GM18519 (cell line): ENCODE data around the gene STARD3NL.
"Not testable (repeated sequence)": the region's sequence is repeated elsewhere in the genome, so short reads cannot be mapped to it uniquely, and the experiment has no call there.

Source experiments
- ATAC-seq: cut with Tn5 transposase; IDR thresholded peaks from one replicate; pipeline ENCODE4 v1.9.1; 2021; ENCODE audit warnings: mild to moderate bottlenecking, moderate library complexity; ENCODE audit not compliant: unreplicated experiment, low FRiP score

Gene STARD3NL

DNA sequence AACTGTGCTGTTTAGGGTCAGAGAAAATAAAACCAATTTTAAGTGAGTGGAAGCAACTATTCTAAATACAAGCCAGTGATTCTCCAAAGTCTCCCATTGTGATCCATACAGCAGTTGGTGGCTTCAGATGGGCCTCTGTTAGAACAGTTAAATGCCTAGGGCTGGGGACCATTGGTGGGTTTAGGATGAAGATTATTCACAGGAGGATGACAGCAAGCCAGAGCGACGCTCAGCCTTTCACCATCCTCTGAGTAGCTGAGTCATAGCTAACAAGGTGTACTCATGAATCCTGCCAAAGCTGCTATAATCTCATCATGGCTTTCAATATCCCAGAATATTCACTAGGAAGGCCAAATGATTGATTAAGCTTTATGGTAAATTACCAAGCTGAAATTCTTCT is 39.6 kb downstream of the STARD3NL start:
- ATAC-seq = no peak

DNA sequence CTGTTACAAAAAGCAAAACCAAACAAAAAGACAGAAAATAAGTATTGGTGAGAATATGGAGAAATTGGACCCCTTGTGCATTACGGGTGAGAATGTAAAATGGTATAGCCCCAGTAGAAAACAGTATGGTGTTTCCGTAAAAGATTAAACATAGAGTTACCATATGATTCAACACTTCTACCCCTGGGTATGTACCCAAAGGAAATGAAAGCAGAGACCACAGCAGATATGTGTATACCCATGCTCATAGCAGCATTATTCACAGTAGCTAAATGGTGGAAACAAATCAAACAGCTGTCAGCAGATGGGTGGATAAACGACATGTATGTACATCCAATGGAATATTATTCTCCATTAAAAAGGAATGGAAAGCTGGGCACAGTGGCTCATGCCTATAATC is 42.4 kb downstream of the STARD3NL start:
- no peak for ATAC-seq

DNA sequence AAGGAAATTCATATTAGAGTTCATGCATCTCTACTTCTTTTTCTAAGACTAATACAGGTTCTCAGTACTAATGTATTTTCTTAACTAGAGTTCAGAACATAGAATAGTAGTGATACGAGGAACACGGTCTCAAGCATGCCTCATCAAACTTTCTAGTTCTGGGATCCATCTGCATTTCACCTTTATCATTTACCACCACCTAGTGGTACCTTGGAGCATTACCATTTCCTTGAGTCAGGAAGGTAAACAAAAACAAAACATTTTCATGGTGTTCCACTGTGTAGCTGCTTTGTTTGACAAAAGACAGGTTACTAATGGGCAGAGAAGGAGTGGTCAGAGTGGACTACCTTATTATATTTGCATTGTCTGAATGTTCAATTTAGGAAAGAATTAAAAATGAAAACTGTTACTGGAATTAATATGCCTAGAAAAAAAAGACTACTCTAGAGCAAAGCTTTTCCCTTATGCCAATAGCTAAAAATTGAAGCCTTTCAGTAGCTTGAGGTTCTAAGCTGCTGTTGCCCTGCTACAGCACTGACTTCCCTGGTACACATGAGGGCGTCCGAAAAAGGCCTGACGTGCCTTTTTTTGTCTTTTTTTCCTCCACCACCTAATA is 44.5 kb downstream of the STARD3NL start:
- ATAC-seq = peak; percentile 75

DNA sequence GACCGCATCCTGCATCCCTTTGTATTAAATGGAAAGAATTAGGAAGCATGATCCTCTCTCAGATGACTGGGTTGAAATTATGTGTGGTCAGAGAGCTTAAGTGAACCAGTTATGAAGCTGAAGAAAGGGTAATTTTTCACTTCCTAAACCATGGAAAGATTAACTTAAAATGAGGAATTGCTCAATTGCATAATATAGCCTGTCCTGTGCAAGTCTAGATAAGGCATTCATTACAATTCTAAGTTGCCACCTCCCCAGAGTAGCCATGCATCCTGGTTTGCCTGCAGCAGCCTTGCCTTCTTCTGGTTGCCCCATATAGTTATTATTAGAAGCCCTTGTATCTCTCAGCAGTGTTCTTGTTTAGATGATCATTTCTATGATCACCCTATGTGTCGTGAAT is 45.3 kb downstream of the STARD3NL start:
- no peak for ATAC-seq

DNA sequence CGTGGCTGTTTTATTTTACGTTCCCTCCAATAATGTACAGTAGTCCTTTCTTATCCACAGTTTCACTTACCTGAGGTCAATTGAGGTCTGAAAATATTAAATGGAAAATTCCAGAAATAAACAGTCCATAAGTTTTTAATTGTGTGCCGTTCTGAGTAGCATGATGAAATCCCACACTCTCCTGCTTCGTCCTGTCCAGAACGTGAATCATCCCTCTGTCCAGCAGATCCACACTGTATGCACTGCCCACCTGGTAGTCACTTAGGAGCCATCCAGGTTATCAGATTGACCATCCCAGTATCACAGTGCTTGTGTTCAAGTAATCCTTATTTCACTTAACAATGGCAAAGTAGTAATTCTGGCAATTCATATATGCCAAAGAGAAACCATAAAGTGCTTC is 46.3 kb downstream of the STARD3NL start:
- no peak for ATAC-seq

DNA sequence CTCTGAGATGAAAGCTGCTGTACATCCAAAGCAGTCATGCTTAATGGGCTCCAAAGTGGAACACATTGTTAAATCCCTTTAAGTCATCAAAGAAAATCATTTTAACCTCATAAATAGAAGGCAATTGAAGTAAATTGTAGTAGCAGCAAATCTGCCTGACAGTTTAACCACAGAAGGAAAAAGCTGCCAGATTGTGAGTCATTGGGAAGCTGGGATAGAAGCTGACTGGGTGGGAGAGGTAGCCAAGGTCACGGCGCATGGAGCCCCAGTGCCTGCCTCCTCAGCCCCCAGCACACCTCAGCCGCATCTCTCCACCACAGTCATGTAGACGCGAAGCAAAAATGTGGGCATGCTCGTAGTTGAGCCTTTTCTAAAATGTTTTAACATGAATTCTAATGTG is 51.3 kb downstream of the STARD3NL start:
- ATAC-seq = no peak

DNA sequence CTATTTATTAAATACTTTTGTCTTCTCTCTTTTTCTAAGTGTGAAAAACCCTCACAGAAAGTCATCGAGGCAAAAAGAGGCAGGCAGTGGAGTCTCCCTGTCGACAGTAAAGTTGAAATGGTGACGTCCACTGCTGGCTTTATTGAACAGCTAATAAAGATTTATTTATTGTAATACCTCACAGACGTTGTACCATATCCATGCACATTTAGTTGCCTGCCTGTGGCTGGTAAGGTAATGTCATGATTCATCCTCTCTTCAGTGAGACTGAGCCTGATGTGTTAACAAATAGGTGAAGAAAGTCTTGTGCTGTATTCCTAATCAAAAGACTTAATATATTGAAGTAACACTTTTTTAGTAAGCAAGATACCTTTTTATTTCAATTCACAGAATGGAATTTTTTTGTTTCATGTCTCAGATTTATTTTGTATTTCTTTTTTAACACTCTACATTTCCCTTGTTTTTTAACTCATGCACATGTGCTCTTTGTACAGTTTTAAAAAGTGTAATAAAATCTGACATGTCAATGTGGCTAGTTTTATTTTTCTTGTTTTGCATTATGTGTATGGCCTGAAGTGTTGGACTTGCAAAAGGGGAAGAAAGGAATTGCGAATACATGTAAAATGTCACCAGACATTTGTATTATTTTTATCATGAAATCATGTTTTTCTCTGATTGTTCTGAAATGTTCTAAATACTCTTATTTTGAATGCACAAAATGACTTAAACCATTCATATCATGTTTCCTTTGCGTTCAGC is 52.0 kb downstream of the STARD3NL start:
- ATAC-seq = no peak

DNA sequence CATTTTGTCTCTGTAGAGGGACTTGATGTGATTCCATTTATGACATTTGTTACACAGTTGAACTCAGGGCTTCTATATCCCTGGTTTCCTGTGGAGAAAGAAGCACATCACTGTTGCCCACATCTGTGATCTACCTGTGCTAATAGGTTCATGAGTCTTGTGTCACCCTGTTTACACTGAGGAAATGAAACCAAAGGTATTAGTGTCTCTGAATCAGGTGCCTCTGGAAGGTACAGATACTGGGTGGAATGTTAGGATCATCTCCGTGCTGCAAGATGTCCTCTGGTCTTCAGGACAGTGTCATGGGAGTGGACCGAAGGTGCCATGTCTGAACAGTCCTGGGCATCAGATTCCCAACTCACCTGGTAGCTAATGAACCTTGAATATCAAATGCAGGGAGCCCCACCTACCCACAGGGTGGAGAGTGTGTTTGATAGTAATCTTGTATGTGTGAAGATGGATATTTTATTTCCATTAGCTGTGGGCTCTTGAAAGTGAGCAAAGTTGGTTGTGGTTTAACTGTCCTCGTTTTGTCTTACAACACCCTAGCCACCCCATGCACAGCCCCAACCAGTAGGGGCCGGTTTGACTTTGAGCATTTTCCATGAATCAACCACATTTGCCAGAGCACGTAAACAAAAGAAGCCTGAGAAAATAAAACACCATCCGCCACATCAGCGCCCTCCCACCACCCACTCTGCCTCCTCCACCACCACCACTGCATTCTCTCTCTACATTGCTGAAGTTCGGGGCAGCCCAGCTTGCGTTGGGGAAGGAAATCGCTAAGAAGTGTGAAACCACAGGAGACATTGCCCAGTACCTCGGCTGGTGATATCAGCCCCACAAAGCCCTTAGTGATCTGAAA is 54.7 kb downstream of the STARD3NL start:
- peak; percentile 44 for ATAC-seq

DNA sequence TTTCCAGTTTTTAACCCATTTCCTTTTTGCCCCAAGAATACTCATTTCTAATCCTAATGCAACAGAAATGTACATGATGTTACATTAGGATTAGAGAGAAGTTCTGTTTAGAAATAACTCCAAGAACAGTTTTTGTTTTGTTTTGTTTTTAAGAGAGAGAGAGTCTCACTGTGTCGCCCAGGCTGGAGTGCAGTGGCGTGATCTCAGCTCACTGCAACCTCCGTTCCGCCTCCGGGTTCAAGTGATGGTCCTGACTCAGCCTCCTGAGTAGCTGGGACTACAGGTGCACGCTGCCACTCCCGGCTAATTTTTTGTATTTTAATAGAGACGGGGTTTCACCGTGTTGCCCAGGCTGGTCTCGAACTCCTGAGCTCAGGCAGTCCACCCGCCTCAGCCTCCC is 56.7 kb downstream of the STARD3NL start:
- not testable (repeated sequence) for ATAC-seq

DNA sequence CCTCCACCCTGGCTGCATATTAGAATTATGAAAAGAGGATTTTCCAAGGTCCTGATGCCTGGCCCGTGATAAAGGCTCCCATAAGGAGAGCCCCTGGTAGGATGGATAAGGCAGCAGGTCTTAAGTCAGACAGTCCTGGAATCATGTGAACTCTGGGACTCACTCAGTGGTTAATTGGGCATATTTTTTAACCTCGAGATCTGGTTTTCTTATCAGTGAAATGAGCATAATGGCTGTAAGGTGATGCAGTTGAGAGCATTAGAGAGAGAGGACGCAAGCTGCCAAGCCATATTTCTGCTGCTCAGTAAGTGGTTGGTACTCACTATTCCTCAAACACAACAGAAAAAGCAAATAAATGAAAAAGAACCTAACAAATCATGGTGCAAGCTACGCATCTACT is 57.6 kb downstream of the STARD3NL start:
- no peak for ATAC-seq

DNA sequence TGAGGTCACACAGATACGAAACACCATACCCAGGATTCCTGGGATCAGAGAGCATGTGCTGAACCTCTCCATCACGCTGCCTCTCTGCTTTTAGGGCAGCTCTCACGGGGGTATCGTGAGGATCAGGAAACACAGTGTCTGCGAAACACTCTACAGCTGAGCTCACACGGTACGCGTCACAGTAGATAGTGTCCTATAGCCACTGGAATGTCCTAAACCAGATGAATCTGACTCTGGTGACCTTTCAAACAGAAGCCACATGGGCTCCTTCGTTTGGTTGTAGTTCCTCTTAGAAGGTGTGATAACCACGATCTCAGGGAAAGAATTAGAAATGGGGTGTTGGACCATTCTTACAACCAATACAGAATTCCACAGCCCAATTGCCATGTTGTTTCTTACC is 61.1 kb downstream of the STARD3NL start:
- not testable (repeated sequence) for ATAC-seq

DNA sequence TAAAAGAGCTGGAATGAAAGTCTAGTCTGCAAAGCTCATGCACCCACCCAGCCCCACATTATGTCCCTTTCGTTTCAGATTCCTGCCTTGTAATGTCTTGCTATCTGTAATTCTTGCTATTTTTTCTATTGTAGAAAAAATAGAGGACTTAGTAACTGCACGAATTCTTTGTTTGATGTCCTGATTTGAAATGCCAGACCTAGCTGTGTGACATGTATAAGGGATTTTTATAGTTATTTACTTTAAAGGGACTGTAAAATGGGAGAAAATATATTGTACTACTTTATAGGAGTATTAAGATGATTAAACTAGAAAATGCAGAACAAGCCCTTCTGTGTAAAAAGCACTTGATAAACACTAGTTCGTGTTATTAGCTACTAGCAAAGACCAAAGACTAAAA is 63.0 kb downstream of the STARD3NL start:
- ATAC-seq = no peak

DNA sequence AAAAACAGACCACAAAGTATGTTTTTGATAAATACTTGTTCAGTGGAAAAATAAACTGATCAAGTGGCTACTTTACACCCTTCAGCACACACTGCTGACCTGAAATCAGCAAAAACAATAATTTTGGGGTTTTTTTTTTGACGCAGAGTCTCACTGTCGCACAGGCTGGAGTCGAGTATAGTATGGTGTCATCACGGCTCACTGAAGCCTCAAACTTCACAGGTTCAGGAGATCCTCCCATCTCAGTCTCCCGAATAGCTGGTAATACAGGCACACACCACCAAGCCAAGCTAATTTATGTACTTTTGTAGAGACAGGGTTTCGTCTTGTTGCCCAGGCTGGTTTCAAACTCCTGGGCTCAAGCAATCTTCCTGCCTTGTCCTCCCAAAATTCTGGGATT is 64.8 kb downstream of the STARD3NL start:
- ATAC-seq = no peak

DNA sequence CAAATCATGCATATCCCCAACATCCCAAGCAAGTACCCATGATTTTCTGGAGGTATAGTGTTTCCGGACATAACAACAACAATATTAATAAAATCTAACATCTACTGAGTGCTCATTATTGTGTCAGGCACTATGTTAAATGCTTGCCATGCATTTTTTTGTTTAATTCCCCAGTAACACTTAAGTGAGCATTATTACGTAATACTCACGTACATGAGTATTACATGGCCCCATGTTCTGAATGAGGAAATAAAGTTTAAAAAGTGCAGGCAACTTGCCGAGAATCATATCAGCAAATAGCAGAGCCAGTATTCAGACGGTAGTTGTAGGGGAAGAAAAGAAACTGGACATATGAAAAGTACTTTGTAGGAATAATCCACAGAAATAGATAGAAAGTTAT is 65.3 kb downstream of the STARD3NL start:
- not testable (repeated sequence) for ATAC-seq

DNA sequence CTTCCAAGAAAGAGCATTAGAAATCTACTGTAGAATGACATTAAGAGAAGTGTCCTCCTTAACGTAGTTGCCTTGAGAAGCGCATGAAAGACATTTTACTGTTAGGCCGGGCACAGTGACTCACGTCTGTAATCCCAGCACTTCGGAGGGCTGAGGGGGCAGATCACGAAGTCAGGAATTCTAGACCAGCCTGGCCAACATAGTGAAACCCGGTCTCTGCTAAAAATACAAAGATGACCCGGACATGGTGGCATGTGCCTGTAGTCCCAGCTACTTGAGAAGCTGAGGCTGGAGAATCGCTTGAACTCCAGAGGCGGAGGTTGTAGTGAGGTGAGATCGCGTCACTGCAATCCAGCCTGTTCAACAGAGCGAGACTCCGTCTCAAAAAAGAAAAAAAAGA is 66.5 kb downstream of the STARD3NL start:
- ATAC-seq = no peak

DNA sequence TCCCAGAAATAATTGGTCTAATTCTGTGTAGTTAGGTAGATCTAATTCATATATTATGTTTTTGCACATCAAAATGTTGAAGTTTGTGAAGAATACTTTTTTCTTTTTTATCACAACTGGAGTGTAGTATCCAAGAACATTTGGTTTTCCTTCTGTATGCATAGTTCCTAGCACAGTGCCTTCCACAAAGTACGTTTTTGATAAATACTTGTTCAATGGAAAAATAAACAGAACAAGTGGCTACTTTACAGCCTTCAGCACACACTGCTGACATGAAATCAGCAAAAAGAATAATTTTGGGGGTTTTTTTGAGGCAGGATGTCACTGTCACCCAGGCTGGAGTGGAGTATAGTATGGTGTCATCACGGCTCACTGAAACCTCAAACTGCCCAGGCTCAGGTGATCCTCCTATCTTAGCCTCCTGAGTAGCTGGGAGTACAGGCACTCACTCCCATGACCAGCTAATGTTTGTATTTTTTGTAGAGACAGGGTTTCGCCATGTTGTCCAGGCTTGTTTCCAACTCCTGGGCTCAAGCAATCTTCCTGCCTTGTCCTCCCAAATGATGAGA is 67.4 kb downstream of the STARD3NL start:
- no peak for ATAC-seq

DNA sequence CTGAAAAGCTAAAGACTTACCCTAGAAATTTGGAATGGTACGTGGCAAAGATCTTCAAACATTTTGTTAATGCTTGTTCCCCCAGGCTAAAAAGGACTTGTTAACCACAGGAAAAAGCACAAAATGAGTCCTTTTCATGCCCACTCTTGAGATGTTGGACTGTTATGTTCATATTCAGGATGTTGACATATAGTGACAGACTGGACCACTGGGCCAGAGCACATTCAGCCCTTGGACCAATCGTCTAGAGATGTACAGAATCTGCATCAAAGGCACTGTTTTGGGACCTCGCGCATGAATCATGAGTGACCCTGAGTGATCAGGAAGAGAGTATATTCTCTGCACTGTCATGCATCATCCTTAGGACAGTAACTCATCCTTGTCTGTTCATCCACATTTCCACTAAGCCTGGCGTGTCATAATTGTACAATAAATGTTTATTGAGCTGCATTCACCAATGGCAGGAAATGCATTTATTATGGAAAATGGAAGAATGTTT is 70.1 kb downstream of the STARD3NL start:
- no peak for ATAC-seq

DNA sequence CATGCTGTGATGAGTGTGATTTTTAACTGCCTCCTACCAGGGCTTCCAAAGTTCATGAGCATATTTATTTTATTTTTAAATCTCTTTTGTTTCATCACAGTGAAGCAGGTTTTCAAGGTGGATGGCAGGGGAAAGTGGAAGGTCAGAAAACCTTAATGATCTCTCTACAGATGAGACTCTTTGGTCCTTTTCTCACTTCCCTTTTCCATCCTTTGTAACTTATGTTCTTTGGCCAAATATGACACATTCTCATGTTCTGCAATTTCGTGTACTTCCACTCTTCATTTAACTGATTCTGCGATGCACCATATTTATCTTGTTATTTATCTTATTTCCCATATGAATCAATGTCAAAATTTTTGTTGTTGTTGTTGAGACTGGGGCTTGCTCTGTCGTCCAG is 71.8 kb downstream of the STARD3NL start:
- ATAC-seq = peak; percentile 71

DNA sequence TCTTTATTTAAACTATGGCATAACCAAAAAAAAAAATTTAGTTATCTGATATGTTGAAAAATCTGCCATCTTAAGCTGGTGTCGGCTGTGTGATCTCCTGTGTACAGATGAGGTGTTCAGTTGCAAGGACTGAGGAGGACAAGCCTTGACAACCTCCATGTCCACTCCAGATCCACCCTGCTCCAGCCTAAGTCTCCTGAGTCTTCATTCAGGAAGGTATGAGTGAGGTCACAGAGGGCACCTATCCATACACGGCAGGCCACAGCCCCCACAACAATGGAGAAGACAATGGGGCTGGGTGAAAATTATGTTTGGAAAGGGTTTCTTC is 79.3 kb downstream of the STARD3NL start:
- no peak for ATAC-seq

DNA sequence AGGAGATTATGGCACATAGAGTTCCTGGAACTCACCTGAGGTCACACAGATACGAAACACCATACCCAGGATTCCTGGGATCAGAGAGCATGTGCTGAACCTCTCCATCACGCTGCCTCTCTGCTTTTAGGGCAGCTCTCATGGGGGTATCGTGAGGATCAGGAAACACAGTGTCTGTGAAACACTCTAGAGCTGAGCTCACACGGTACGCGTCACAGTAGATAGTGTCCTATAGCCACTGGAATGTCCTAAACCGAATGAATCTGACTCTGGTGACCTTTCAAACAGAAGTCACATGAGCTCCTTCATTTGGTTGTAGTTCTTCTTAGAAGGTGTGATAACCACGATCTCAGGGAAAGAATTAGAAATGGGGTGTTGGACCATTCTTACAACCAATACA is 81.1 kb downstream of the STARD3NL start:
- ATAC-seq = not testable (repeated sequence)

DNA sequence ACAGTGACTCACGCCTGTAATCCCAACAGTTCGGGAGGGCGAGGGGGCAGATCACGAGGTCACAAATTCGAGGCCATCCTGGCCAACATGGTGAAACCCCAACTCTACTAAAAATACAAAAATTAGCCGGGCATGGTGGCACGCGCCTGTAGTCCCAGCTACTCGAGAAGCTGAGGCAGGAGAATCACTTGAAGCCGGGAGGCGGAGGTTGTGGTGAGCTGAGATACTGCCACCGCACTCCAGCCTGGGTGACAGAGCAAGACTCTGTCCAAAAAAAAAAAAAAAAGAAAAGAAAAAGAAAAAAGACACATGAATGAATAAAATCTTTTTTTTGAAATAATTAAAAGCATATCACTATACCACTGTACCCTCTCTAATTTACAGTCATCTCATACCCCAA is 83.6 kb downstream of the STARD3NL start:
- not testable (repeated sequence) for ATAC-seq
